Endothelial cell of umbilical vein (primary cell): Measurements from ENCODE around the gene IPO5.

Source experiments
- CTCF ChIP-seq, 2 donors: IDR thresholded peaks; 1 replicate in 1 of 2; 2 replicates in 1 of 2; pipeline ENCODE4 v1.5.1; 2011; ENCODE audit warnings: low read length in 2 of 2, mild to moderate bottlenecking in 2 of 2, moderate library complexity in 2 of 2, control low read depth in 1 of 2, inconsistent platforms in 1 of 2, low read depth in 1 of 2; ENCODE audit not compliant: insufficient read depth in 1 of 2; ENCODE audit errors: extremely low read depth in 1 of 2
- EZH2 ChIP-seq: IDR thresholded peaks from 2 replicates; pipeline ENCODE4 v1.6.1; 2012; ENCODE audit warnings: borderline replicate concordance, low read depth, mild to moderate bottlenecking, moderate library complexity, low read length, inconsistent platforms; ENCODE audit not compliant: severe bottlenecking
- FOS ChIP-seq: IDR thresholded peaks from 2 replicates; pipeline ENCODE4 v1.6.1; 2011; ENCODE audit warnings: mild to moderate bottlenecking, low read length, moderate library complexity, borderline replicate concordance; ENCODE audit not compliant: insufficient read depth
- GATA2 ChIP-seq: IDR thresholded peaks from 2 replicates; pipeline ENCODE4 v1.7.0; 2011; ENCODE audit warnings: low read depth, mild to moderate bottlenecking, moderate library complexity, mixed read lengths, low read length; ENCODE audit not compliant: insufficient read length, insufficient read depth
- JUN ChIP-seq: IDR thresholded peaks from 2 replicates; pipeline ENCODE4 v1.6.1; 2011; ENCODE audit warnings: borderline replicate concordance, low read depth; ENCODE audit not compliant: insufficient read length, insufficient read depth
- MAX ChIP-seq: IDR thresholded peaks from 2 replicates; pipeline ENCODE4 v1.6.1; 2011; ENCODE audit not compliant: insufficient read depth, insufficient read length
- MYC ChIP-seq: IDR thresholded peaks from one replicate; pipeline ENCODE4 v1.6.1; 2011; ENCODE audit warnings: mild to moderate bottlenecking, low read depth, low read length
- POLR2A ChIP-seq: IDR thresholded peaks from 2 replicates; pipeline ENCODE4 v1.6.1; 2012; ENCODE audit warnings: low read depth, mild to moderate bottlenecking, control low read depth, low read length
- POLR2AphosphoS5 ChIP-seq: IDR thresholded peaks from 2 replicates; pipeline ENCODE4 v1.6.1; 2012; ENCODE audit warnings: low read depth, mild to moderate bottlenecking, control low read depth, low read length, moderate library complexity; ENCODE audit not compliant: insufficient read depth

GRCh38 chr13:98004107-98004506, 50.6 kb downstream of the IPO5 start:
- no peak for TF ChIP-seq CTCF (IDR thresholded peaks at IDR 0.05; ENCODE audit: extremely low read depth in 1 of 2, insufficient read depth in 1 of 2, low read depth in 1 of 2, low read length in 2 of 2)
- TF ChIP-seq POLR2AphosphoS5: no peak
- TF ChIP-seq EZH2: no peak
- TF ChIP-seq POLR2A: no peak
- no peak for TF ChIP-seq FOS
- TF ChIP-seq MYC: no peak
- no peak for TF ChIP-seq GATA2
- no peak for TF ChIP-seq MAX
- TF ChIP-seq JUN: no peak
